Body of pancreas (tissue), 4 donors: ENCODE data around the gene AP2A2. TPM values are rescaled to one million over a fixed set of nuclear protein-coding genes. Genes with fewer than 3 reads are reported as not detected.

ENCODE experiments used
- ATAC-seq: fragments of 150-250 bp; one replicate; pipeline ENCODE4 v1.9.1; 2016
- DNase-seq, 4 donors: peaks; one replicate each; pipeline ENCODE4 v3.0.0-alpha.2; 2019
- H3K27ac ChIP-seq, 4 donors: fragments of 200-600 bp; sonication (generic); 1 replicate in 3 of 4; 2 replicates in 1 of 4; pipeline versions ENCODE4 v1.5.1 to v1.6.1; 2016 to 2019; ENCODE audit warnings: mild to moderate bottlenecking in 1 of 4, mixed read lengths in 1 of 4, moderate library complexity in 1 of 4
- H3K27me3 ChIP-seq, 2 donors: fragments of 200-600 bp; sonication (generic); one replicate each; pipeline ENCODE4 v1.6.0; 2016; ENCODE audit warnings: mild to moderate bottlenecking in 1 of 2
- H3K36me3 ChIP-seq, 2 donors: fragments of 200-600 bp; sonication (generic); replicated peaks in 1 of 2; 2 replicates each; pipeline ENCODE4 v1.5.1; 2016; ENCODE audit warnings: low read depth in 2 of 2; ENCODE audit not compliant: insufficient read depth in 1 of 2
- H3K4me1 ChIP-seq: fragments of 200-600 bp; sonication (generic); one replicate; pipeline ENCODE4 v1.6.0; 2016
- H3K4me3 ChIP-seq, 2 donors: fragments of 200-600 bp; sonication (generic); 1 replicate in 1 of 2; 2 replicates in 1 of 2; pipeline ENCODE4 v1.5.1; 2016 to 2019
- H3K9me3 ChIP-seq, 3 donors: fragments of 200-600 bp; sonication (generic); 1 replicate in 2 of 3; 2 replicates in 1 of 3; pipeline ENCODE4 v1.5.1; 2016
- CTCF ChIP-seq, 7 experiments: fragments of 450-650 bp in 4 of 7; fragments of 200-600 bp in 3 of 7; sonication (generic) in 3 of 7; IDR thresholded peaks; one replicate each; pipeline ENCODE4 v1.5.1; 2016 to 2019; ENCODE audit warnings: antibody characterized with exemption in 7 of 7
- POLR2A ChIP-seq, 3 donors: fragments of 450-650 bp; IDR thresholded peaks; one replicate each; pipeline ENCODE4 v1.6.1; 2016; ENCODE audit warnings: antibody characterized with exemption in 3 of 3, mild to moderate bottlenecking in 2 of 3
- WGBS, 2 donors: methylation state at CpG; one replicate each; pipeline ENCODE4 v1.1.5; 2017; 5-methylcytosine and 5-hydroxymethylcytosine counted together
- intact Hi-C: fragments of 100-400 bp; cut with DNase I; formaldehyde crosslinking; loops from one replicate; pipeline ENCODE4 v1.15.1; 2023
- total RNA-seq, 2 donors: library from RNA; depleted of rRNA; stranded (reverse); fragments of >200 nt; gene quantifications; one replicate each; pipeline ENCODE4 v1.1.0, GENCODE V29; 2016

AP2A2 gene
- total RNA-seq, 2 donors from 2014 or later = 40.7 to 77.8 TPM

GRCh38 chr11:980438-981357 lies 55.0 kb downstream of the AP2A2 start:
- no peak for ATAC-seq
- H3K27ac ChIP-seq = no peak overlapping the region
- peak in 3 of 7 experiments; percentile 12 to 64 (median 55) for TF ChIP-seq CTCF (IDR thresholded peaks at IDR 0.05)
- no peak for TF ChIP-seq POLR2A (IDR thresholded peaks at IDR 0.05)

GRCh38 chr11:981764-982163 lies 56.1 kb downstream of the AP2A2 start:
- H3K36me3 ChIP-seq = peaks cover 5 to 24% of the 10 kb centered on the region in 2 donors
- WGBS, 2 donors = 94% methylated on average over 14 of the region's 14 CpGs
- no peak for TF ChIP-seq POLR2A (IDR thresholded peaks at IDR 0.05)
- TF ChIP-seq CTCF (IDR thresholded peaks at IDR 0.05) = no peak
- H3K27me3 ChIP-seq = no peaks in the 10 kb centered on the region
- no peak overlapping the region for H3K4me3 ChIP-seq
- H3K9me3 ChIP-seq = no peaks in the 10 kb centered on the region
- ATAC-seq (no peak), DNase-seq (no peak)
- H3K4me1 ChIP-seq = no peaks in the 10 kb centered on the region
- no peak overlapping the region for H3K27ac ChIP-seq
- intact Hi-C loops = no loop called here

More at GRCh38 chr11:980438-981357, 55.0 kb downstream of the AP2A2 start:
- Histone ChIP-seq H3K4me1 (peaks cover 5% of the 10 kb centered on the region), H3K36me3 (peaks cover 5 to 15% of the 10 kb centered on the region in 2 donors), H3K9me3 (no peaks in the 10 kb centered on the region), H3K27me3 (no peaks in the 10 kb centered on the region), H3K4me3 (no peak overlapping the region)
- DNase-seq = peak in 2 of 4 donors; percentile 65 to 69
- intact Hi-C loops = no loop called here
- WGBS, 2 donors = 78 to 89% methylated on average over 11 to 26 of the region's 26 CpGs

- intact Hi-C loops = no loop called here
Observed at GRCh38 chr11:984546-984945, 58.9 kb downstream of the AP2A2 start.

GRCh38 chr11:985406-985805 lies 59.7 kb downstream of the AP2A2 start:
- Histone ChIP-seq H3K27me3 (no peaks in the 10 kb centered on the region), H3K27ac (no peak overlapping the region), H3K9me3 (no peaks in the 10 kb centered on the region), H3K36me3 (peaks cover 10 to 38% of the 10 kb centered on the region in 2 donors), H3K4me3 (no peak overlapping the region), H3K4me1 (no peaks in the 10 kb centered on the region)
- intact Hi-C loops = no loop called here
- ATAC-seq (no peak), DNase-seq (no peak)
- TF ChIP-seq CTCF (IDR thresholded peaks at IDR 0.05) = no peak
- TF ChIP-seq POLR2A (IDR thresholded peaks at IDR 0.05) = no peak
- WGBS, 2 donors = 65 to 85% methylated on average over 18 to 21 of the region's 21 CpGs

More at GRCh38 chr11:984546-984945, 58.9 kb downstream of the AP2A2 start:
- Histone ChIP-seq H3K9me3 (no peaks in the 10 kb centered on the region), H3K4me1 (no peaks in the 10 kb centered on the region), H3K4me3 (no peak overlapping the region), H3K36me3 (peaks cover 10 to 38% of the 10 kb centered on the region in 2 donors), H3K27ac (no peak overlapping the region), H3K27me3 (no peaks in the 10 kb centered on the region)
- WGBS, 2 donors = 96 to 97% methylated on average over 15 of the region's 15 CpGs
- no peak for TF ChIP-seq POLR2A (IDR thresholded peaks at IDR 0.05)
- no peak for TF ChIP-seq CTCF (IDR thresholded peaks at IDR 0.05)
- DNase-seq = no peak
- no peak for ATAC-seq
